GM10248 (cell line): ENCODE results near the gene LRBA.

ENCODE experiments used
- CTCF ChIA-PET: fragments of 300-600 bp; sonication (Branson Sonifier 250); formaldehyde crosslinking; extraction: SDS; loops from one replicate; lab custom pipeline; 2021; ENCODE audit warnings: antibody characterized with exemption; lab: Yijun Ruan, JAX
- POLR2A ChIA-PET: fragments of 350-650 bp; sonication (Branson Sonifier 250); formaldehyde crosslinking; extraction: SDS; loops from one replicate; lab custom pipeline; 2020; ENCODE audit warnings: antibody characterized with exemption; lab: Yijun Ruan, JAX
- DNase-seq: peaks from one replicate; pipeline ENCODE4 v3.0.0; 2012; ENCODE audit errors: extremely low spot score
- TF ChIP-seq, protein P1 (sequence below): IDR thresholded peaks from 2 replicates; pipeline ENCODE4 v1.5.1; 2012; ENCODE audit warnings: mild to moderate bottlenecking, low read depth; ENCODE audit errors: extremely low read depth, missing control alignments, control extremely low read depth

The LRBA gene

DNA sequence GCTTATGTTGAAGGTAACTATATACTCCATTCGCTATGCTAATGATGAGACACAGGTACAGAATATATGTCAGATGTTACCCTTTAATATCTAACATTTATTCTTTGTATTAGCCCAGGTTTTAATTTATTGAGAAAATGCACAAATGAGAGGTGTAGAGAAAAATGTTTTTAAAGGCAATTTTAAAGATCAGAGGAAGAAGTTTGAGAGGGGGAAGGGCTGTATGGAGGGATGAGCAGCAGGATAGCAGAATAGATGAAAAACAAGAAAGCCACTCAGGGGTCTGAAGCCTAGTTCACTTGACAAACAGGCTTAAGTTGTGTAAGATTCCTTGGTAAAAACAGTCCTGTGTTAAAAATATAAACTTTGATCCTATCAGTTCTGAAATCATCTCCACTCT, 429.5 kb downstream of the LRBA start:
- TF ChIP-seq, protein P1, sequence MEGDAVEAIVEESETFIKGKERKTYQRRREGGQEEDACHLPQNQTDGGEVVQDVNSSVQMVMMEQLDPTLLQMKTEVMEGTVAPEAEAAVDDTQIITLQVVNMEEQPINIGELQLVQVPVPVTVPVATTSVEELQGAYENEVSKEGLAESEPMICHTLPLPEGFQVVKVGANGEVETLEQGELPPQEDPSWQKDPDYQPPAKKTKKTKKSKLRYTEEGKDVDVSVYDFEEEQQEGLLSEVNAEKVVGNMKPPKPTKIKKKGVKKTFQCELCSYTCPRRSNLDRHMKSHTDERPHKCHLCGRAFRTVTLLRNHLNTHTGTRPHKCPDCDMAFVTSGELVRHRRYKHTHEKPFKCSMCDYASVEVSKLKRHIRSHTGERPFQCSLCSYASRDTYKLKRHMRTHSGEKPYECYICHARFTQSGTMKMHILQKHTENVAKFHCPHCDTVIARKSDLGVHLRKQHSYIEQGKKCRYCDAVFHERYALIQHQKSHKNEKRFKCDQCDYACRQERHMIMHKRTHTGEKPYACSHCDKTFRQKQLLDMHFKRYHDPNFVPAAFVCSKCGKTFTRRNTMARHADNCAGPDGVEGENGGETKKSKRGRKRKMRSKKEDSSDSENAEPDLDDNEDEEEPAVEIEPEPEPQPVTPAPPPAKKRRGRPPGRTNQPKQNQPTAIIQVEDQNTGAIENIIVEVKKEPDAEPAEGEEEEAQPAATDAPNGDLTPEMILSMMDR = no peak
- ChIA-PET POLR2A (no interaction called here), CTCF (no interaction called here)
- no peak for DNase-seq

DNA sequence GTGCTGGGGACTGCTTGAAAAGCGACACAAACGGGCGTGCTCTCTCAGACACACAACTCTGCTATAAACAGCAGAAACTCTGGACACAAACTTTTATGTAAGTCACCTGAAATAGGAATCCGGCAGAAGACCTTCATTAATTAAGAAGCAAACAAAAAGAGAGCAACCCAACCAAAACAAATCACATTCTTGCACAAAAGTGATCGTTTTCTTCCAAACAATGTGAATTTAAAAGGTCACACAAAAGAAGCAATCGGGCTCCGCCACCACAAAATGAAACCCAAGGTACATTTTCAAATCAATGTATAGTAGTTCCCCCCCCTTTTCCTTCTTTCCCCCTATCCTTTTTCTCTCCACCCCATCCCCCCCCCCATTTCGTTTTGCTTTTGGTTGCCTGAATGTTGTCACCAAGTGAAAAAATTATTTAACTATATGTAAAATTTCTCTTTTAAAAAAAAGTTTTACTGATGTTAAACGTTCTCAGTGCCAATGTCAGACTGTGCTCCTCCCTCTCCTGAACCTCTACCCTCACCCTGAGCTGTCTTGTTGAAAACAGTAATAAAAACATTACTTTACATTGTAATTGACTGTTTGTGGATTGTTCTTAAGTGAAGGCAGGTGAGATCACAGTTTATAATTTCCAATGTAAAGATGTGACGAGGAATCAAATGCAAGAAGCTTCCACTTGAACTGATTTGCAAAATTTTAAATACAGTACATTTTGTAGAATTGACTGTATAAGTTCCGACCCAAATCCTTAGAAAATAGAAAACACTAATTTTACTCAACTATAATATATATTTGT, 430.8 kb downstream of the LRBA start:
- no peak for DNase-seq
- POLR2A ChIA-PET = no interaction called here
- TF ChIP-seq, protein P1 = no peak
- CTCF ChIA-PET = interaction anchor here (1.1 kb wide), 1 partner anchor 42 kb away, joined by 3 read pairs; no protein-coding TSS in a partner anchor

DNA sequence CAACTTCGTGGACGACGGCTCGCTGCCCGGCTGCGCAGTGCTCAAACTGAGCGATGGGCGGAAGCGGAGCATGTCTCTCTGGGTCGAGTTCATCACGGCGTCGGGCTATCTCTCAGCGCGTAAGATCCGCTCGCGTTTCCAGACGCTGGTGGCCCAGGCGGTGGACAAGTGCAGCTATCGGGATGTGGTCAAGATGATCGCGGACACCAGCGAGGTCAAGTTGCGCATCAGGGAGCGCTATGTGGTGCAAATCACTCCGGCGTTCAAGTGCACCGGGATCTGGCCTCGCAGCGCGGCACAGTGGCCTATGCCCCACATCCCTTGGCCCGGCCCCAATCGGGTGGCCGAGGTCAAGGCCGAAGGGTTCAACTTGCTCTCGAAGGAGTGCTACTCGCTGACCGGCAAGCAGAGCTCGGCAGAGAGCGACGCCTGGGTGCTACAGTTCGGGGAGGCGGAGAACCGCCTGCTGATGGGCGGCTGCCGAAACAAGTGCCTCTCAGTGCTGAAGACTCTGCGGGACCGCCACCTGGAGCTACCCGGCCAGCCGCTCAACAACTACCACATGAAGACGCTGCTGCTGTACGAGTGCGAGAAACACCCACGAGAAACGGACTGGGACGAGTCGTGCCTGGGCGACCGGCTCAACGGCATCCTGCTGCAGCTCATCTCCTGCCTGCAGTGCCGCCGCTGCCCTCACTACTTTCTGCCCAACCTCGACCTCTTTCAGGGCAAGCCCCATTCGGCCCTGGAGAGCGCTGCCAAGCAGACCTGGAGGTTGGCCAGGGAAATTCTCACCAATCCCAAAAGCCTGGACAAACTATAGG, 431.6 kb downstream of the LRBA start:
- ChIA-PET POLR2A (no interaction called here), CTCF (no interaction called here)
- DNase-seq = no peak
- TF ChIP-seq, protein P1 = no peak

GRCh38 chr4:150582873-150583286, 432.2 kb downstream of the LRBA start:
- POLR2A ChIA-PET = no interaction called here
- TF ChIP-seq, protein P1 = no peak
- CTCF ChIA-PET = no interaction called here
- DNase-seq = peak; percentile 5

- CTCF ChIA-PET = no interaction called here
- POLR2A ChIA-PET = no interaction called here
- DNase-seq = no peak
- TF ChIP-seq, protein P1 = no peak
These were observed 432.8 kb downstream of the LRBA start, which contains the start of gene MAB21L2 for GRCh38 chr4:150582146-150582872. TSS of gene MAB21L2 (plus strand) at chr4:150582151. CDS start at chr4:150583030, 879 bp downstream.

GRCh38 chr4:150581641-150582051, 433.4 kb downstream of the LRBA start:
- POLR2A ChIA-PET = no interaction called here
- TF ChIP-seq, protein P1 = no peak
- no peak for DNase-seq
- CTCF ChIA-PET = no interaction called here
